ENCODE measurements around the gene AOAH. TPM values are rescaled to one million over a fixed set of nuclear protein-coding genes. Genes with fewer than 3 reads are reported as not detected.
A peak's percentile ranks its signal among the peaks of the same experiment; 100 is the strongest.
"Not testable (repeated sequence)": the region's sequence is repeated elsewhere in the genome, so short reads cannot be mapped to it uniquely, and the experiment has no call there.

AOAH gene
- polyA plus RNA-seq, 4 donors = 2.4 to 3.4 (median 2.8) TPM

- DNase-seq (ENCODE audit: low read depth in 4 of 4, low spot score in 3 of 4) = peak in 3 of 4 donors; percentile 19 to 41 (median 37)
These were observed 236.4 kb downstream of the AOAH start for GRCh38 chr7:36487756-36488336.

- DNase-seq (ENCODE audit: low read depth in 4 of 4, low spot score in 3 of 4) = no peak
These were observed 238.0 kb downstream of the AOAH start for GRCh38 chr7:36486336-36486735.

- DNase-seq (ENCODE audit: low read depth in 4 of 4, low spot score in 3 of 4) = no peak
These were observed 240.0 kb downstream of the AOAH start for GRCh38 chr7:36484265-36484664.

DNA sequence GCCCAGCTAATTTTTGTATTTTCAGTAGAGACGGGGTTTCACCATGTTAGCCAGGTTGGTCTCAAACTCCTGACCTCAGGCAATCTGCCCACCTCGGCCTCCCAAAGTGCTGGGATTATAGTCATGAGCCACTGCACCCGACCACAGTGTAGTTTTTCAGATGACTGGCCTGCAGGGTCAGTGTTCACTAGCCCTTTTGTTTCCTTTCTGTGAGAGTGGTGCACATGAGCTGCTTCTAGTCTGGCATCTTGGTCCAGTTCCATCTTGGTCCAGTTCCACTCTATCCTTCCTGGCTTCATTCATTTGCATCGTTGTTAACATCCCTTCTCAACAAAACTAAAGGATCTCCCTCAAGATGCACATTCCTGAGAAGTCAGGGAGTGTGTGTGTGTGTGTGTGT lies 240.4 kb downstream of the AOAH start:
- not testable (repeated sequence) for DNase-seq (ENCODE audit: low read depth in 4 of 4, low spot score in 3 of 4)

- DNase-seq (ENCODE audit: low read depth in 4 of 4, low spot score in 3 of 4) = no peak
These were observed 245.5 kb downstream of the AOAH start for GRCh38 chr7:36478745-36479144.

GRCh38 chr7:36475381-36475780 lies 248.9 kb downstream of the AOAH start:
- DNase-seq (ENCODE audit: low read depth in 4 of 4, low spot score in 3 of 4) = no peak

GRCh38 chr7:36475011-36475342 lies 249.3 kb downstream of the AOAH start:
- no peak for DNase-seq (ENCODE audit: low read depth in 4 of 4, low spot score in 3 of 4)

- no peak for DNase-seq (ENCODE audit: low read depth in 4 of 4, low spot score in 3 of 4)
These were observed 249.8 kb downstream of the AOAH start for GRCh38 chr7:36474283-36475010.

DNA sequence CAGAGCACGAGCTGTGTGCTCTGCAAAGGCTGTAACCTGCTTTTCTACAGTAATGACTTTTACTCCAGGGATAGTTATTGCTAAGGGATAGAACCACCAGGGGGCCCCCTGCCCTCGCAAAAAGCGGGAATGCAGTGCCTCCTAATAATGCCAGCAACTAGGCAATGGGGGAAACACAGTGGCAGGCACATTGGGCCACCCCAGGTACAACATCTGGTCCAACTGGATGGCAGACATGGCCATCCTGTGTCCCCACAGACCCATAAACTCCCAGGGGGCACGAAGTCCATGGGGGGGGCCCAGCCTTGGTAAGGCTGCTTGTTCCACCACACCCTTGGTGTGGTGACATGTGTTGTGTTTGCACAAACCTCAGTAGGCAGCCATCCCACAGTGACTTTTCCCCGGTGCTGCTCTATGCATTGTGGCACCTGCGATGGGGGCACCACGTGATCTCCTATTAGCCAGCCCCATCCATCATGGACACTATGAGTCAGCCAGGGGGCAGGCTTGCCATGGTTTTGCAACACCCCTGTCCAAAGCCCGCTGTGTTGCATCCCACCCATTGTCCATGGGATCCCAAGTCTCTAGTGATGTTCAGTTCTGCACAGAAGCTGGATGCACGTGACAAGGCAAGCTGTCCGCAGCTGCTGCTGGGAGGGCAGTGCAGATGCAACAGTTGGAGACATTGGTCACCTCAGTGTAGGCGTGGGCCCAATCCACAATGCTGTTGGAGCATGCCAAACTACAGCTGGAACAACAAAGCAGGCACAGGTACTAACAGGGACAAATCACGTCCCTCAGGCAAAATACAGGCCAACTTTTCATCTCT lies 250.6 kb downstream of the AOAH start:
- no peak for DNase-seq (ENCODE audit: low read depth in 4 of 4, low spot score in 3 of 4)

DNA sequence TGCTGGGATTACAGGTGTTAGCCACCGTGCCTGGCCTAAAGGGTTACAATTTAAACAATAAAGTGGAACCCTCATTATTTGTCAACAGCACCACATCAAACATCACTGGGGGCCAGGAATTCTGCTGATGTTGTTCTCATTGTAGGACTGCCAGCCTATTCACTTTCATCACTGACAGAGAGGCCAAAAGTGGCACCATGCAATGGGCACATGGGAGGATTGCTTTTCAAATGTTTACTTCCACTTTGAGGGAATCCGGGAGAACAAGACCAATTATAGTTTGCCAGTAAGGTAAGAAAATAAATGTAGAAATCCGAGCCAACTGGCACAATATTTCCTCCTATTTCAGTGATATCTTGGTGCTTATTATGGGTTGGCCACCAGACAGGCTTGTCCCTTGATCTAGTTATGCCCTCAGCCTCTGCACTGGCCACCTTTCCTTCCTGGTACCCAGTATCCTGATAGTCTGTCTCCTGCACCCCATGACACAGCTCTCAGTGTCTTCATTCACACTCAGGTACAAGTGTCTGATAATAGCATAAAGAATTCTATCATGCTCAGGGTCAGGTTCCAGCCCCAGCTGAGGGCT lies 252.1 kb downstream of the AOAH start:
- no peak for DNase-seq (ENCODE audit: low read depth in 4 of 4, low spot score in 3 of 4)

DNA sequence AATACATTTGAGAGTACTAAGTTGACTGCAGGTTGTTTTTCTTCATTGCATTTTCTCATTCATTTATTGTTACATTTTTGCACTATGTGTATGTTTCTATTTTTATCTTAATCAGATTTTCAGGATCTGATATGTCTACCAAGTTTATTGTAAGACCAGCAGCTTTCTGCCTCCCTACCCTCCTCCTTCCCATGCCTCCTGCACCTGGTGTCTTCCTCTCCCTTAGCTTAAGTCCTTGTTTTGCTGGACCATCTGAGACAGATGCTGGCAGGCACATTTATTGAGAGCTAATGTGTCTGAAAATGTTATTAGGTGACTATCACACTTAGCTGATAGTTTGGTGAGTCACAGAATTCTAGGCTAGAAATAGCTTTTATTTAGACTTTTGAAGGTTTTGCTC lies 255.1 kb downstream of the AOAH start:
- no peak for DNase-seq (ENCODE audit: low read depth in 4 of 4, low spot score in 3 of 4)

- DNase-seq (ENCODE audit: low read depth in 4 of 4, low spot score in 3 of 4) = no peak
These were observed 255.8 kb downstream of the AOAH start for GRCh38 chr7:36468370-36469101.

GRCh38 chr7:36466001-36466400 lies 258.3 kb downstream of the AOAH start:
- DNase-seq (ENCODE audit: low read depth in 4 of 4, low spot score in 3 of 4) = not testable (repeated sequence)

- no peak for DNase-seq (ENCODE audit: low read depth in 4 of 4, low spot score in 3 of 4)
These were observed 260.0 kb downstream of the AOAH start for GRCh38 chr7:36464271-36464670.

Data from left renal pelvis (tissue), 4 donors.